ENCODE measurements around the gene HAUS3. TPM values are rescaled to one million over a fixed set of nuclear protein-coding genes. Genes with fewer than 3 reads are reported as not detected.

HAUS3 gene
- total RNA-seq, 1 experiment from 2014 or later, result 11.9 TPM

DNA sequence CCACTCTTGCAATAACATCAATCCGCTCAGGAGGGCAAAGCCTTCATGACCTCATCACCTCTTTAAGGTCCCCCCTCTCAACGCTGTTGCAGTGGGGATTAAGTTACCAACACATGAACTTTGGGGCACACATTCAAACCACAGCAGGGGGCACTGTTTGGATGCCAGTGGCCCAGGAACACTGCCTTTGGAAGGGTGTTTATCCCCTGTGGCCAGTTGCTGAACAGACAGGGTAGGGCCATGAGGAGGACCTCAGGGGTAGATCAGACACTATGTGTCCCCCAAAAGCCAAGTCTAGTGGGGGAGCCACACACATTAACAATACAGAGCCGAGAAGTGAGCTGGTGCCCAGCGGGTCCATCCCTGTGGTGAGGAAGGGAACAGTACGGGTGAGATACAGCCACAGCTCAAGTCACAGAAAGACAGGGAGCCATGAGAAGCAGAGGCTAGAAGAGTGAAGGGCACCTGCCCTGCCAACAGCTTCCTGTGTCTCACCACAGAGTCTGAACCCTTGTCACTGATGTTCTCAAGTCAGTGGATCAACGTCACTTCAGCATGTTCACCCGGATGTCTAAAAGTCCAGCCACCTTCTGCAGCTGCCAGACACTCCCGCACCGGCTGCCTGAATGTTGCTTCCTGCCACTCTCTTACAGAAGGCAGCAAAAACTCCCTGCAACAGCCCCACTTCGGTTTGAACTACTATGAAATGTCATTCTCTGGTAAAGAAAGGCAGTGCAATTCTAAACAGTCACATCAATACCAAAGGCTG lies 39.8 kb upstream of the HAUS3 start (continued):
- TF ChIP-seq ERG (CRISPR knock-in tag; IDR thresholded peaks at IDR 0.05), result no peak
- TF ChIP-seq ZNF425 (CRISPR knock-in tag; conservative IDR thresholded peaks at IDR 0.05), result no peak
- no peak for TF ChIP-seq ETV6 (CRISPR knock-in tag; IDR thresholded peaks at IDR 0.05)
- no peak for TF ChIP-seq ZNF219 (CRISPR knock-in tag; IDR thresholded peaks at IDR 0.05; ENCODE audit: borderline replicate concordance)
- no peak for TF ChIP-seq ZNF263 (CRISPR knock-in tag; IDR thresholded peaks at IDR 0.05; ENCODE audit: low read depth)
- no peak for TF ChIP-seq FOXK1 (CRISPR knock-in tag; IDR thresholded peaks at IDR 0.05)
- no peak for TF ChIP-seq ZNF532 (CRISPR knock-in tag; IDR thresholded peaks at IDR 0.05; ENCODE audit: borderline replicate concordance)
- no peak for TF ChIP-seq CREB1 (CRISPR knock-in tag; IDR thresholded peaks at IDR 0.05)
- TF ChIP-seq SMAD4 (CRISPR knock-in tag; IDR thresholded peaks at IDR 0.05), result no peak
- no peak for TF ChIP-seq EMX1 (CRISPR knock-in tag; IDR thresholded peaks at IDR 0.05)
- no peak for TF ChIP-seq NR2C2 (CRISPR knock-in tag; IDR thresholded peaks at IDR 0.05)
- TF ChIP-seq TP53 (CRISPR knock-in tag; IDR thresholded peaks at IDR 0.05), result no peak
- TF ChIP-seq ZNF121 (CRISPR knock-in tag; IDR thresholded peaks at IDR 0.05), result no peak
- TF ChIP-seq, protein P1, sequence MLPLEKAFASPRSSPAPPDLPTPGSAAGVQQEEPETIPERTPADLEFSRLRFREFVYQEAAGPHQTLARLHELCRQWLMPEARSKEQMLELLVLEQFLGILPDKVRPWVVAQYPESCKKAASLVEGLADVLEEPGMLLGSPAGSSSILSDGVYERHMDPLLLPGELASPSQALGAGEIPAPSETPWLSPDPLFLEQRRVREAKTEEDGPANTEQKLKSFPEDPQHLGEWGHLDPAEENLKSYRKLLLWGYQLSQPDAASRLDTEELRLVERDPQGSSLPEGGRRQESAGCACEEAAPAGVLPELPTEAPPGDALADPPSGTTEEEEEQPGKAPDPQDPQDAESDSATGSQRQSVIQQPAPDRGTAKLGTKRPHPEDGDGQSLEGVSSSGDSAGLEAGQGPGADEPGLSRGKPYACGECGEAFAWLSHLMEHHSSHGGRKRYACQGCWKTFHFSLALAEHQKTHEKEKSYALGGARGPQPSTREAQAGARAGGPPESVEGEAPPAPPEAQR (CRISPR knock-in tag; IDR thresholded peaks at IDR 0.05), result no peak

- CTCF ChIA-PET, result no interaction called here
- Mint-ChIP-seq H3K27ac (no peak overlapping the region), H3K9me3 (no peaks in the 10 kb centered on the region), H3K36me3 (no peaks in the 10 kb centered on the region), H3K4me1 (no peaks in the 10 kb centered on the region), H3K4me3 (no peak overlapping the region), H3K27me3 (ENCODE audit: low read depth) (no peaks in the 10 kb centered on the region; the same call in 1 of the 2 replicates)
- no peak for ATAC-seq
- TF ChIP-seq, protein P2, sequence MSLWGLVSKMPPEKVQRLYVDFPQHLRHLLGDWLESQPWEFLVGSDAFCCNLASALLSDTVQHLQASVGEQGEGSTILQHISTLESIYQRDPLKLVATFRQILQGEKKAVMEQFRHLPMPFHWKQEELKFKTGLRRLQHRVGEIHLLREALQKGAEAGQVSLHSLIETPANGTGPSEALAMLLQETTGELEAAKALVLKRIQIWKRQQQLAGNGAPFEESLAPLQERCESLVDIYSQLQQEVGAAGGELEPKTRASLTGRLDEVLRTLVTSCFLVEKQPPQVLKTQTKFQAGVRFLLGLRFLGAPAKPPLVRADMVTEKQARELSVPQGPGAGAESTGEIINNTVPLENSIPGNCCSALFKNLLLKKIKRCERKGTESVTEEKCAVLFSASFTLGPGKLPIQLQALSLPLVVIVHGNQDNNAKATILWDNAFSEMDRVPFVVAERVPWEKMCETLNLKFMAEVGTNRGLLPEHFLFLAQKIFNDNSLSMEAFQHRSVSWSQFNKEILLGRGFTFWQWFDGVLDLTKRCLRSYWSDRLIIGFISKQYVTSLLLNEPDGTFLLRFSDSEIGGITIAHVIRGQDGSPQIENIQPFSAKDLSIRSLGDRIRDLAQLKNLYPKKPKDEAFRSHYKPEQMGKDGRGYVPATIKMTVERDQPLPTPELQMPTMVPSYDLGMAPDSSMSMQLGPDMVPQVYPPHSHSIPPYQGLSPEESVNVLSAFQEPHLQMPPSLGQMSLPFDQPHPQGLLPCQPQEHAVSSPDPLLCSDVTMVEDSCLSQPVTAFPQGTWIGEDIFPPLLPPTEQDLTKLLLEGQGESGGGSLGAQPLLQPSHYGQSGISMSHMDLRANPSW (CRISPR knock-in tag; conservative IDR thresholded peaks at IDR 0.05; ENCODE audit: low read depth), result no peak
- TF ChIP-seq ESRRA (CRISPR knock-in tag; IDR thresholded peaks at IDR 0.05; ENCODE audit: borderline replicate concordance) (no peak), OVOL2 (CRISPR knock-in tag; IDR thresholded peaks at IDR 0.05; ENCODE audit: borderline replicate concordance) (no peak), SP1 (CRISPR knock-in tag; conservative IDR thresholded peaks at IDR 0.05) (no peak)
- TF ChIP-seq, protein P3, sequence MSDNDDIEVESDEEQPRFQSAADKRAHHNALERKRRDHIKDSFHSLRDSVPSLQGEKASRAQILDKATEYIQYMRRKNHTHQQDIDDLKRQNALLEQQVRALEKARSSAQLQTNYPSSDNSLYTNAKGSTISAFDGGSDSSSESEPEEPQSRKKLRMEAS (CRISPR knock-in tag; IDR thresholded peaks at IDR 0.05), result no peak
- TF ChIP-seq, protein P4, sequence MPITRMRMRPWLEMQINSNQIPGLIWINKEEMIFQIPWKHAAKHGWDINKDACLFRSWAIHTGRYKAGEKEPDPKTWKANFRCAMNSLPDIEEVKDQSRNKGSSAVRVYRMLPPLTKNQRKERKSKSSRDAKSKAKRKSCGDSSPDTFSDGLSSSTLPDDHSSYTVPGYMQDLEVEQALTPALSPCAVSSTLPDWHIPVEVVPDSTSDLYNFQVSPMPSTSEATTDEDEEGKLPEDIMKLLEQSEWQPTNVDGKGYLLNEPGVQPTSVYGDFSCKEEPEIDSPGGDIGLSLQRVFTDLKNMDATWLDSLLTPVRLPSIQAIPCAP (CRISPR knock-in tag; IDR thresholded peaks at IDR 0.05), result no peak
- POLR2A ChIA-PET, result no interaction called here
- DNase-seq (ENCODE audit: low spot score), result no peak
Measured at GRCh38 chr4:2280531-2281300, 38.8 kb upstream of the HAUS3 start.

Measured in WTC11 (cell line).